ENCODE data around the gene PTK6.
"Not testable (repeated sequence)": the region's sequence is repeated elsewhere in the genome, so short reads cannot be mapped to it uniquely, and the experiment has no call there.

The PTK6 gene

GRCh38 chr20:63564036-63564810, 27.0 kb upstream of the PTK6 start:
- no peak for DNase-seq
- Mint-ChIP-seq H3K4me3 (no peak overlapping the region), H3K36me3 (ENCODE audit: low read depth) (peaks cover 21% of the 10 kb centered on the region), H3K27ac (no peak overlapping the region), H3K27me3 (peaks cover 3% of the 10 kb centered on the region), H3K4me1 (ENCODE audit: low read depth) (peaks cover 24% of the 10 kb centered on the region), H3K9me3 (no peaks in the 10 kb centered on the region)

GRCh38 chr20:63563225-63563935, 26.2 kb upstream of the PTK6 start:
- DNase-seq = no peak
- no peak overlapping the region for H3K4me3 Mint-ChIP-seq
- H3K36me3 Mint-ChIP-seq (ENCODE audit: low read depth) = peaks cover 26% of the 10 kb centered on the region
- H3K27ac Mint-ChIP-seq = no peak overlapping the region
- H3K27me3 Mint-ChIP-seq = no peaks in the 10 kb centered on the region
- no peaks in the 10 kb centered on the region for H3K9me3 Mint-ChIP-seq
- peaks cover 16% of the 10 kb centered on the region for H3K4me1 Mint-ChIP-seq (ENCODE audit: low read depth)

DNA sequence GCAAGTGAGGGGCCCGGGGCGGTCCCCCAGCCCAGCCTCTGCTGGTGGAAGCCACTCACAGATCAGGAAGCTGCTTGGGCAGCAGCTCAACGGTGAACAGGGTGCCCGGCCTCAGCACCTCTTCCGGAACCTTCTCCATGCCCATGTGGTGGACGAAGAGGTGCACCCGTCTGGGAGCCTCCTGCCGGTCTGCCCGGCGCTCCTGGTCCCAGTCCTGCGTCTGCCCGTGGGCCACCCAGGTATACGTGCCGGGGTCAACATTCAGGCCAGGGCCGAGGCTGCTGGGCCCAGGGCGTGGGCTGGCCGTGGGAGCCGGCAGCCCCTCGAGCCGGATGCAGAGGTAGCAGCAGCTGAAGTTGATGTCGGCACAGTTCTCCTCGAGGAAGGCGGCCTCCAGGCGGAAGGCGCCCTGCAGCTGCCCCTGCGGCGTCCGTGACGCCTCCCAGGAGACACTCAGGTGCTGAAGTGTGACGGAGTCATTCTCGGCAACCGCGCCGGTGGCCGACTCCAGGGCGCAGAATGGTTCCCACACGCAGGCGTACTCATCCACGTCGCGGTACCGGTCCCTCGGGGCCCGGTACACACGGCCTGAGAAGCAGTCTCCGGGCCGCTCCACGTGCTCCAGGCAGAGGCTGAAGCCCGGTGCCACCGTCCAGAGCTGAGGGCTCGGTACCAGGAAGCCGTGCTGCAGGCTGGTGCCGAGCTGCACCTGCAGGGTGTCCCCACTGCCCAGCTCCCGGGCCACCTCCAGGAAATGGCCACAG, 25.5 kb upstream of the PTK6 start:
- no peaks in the 10 kb centered on the region for H3K27me3 Mint-ChIP-seq
- peaks cover 8% of the 10 kb centered on the region for H3K4me1 Mint-ChIP-seq (ENCODE audit: low read depth)
- no peak overlapping the region for H3K27ac Mint-ChIP-seq
- H3K4me3 Mint-ChIP-seq = no peak overlapping the region
- H3K9me3 Mint-ChIP-seq = no peaks in the 10 kb centered on the region
- DNase-seq = no peak
- peaks cover 26% of the 10 kb centered on the region for H3K36me3 Mint-ChIP-seq (ENCODE audit: low read depth)

GRCh38 chr20:63561624-63562396, 24.6 kb upstream of the PTK6 start:
- Mint-ChIP-seq H3K27ac (no peak overlapping the region), H3K36me3 (ENCODE audit: low read depth) (peaks cover 20% of the 10 kb centered on the region), H3K9me3 (no peaks in the 10 kb centered on the region), H3K4me3 (no peak overlapping the region), H3K4me1 (ENCODE audit: low read depth) (peaks cover 3% of the 10 kb centered on the region), H3K27me3 (no peaks in the 10 kb centered on the region)
- DNase-seq = no peak

DNA sequence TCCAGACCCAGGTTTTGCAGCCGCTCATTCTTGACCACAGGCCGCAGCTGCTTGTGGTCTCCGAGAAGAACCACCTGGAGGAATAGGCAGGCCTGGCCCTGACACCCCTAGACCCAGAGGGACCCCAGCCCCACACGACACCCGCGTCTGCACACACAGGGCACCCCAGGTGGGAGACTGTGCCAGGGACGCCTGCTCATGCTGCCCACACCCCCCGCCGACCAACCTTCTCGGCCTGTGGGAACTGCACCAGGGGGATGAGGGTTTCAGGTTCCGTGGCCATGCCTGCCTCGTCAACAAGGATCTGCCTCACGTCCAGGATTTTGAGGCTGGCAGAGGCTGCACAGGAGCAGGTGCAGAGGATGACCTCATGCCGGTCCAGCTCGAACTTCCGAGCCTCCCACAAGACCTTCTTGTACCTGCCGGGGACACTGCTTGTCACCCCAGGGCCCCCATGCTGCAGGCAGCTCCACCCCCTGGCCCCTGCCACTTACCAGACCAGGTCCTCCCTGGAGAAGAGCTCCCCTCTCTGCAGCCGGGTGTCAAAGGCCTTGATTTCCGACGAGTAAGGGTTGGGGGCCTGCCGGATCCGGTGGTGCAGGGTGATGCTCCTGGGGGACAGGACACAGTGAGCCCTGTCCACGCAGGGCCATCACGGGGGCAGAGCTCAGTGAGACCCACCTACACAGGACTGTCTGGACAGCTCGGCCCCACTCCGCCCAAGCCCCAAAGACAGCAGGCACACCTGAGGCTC, 23.9 kb upstream of the PTK6 start:
- H3K36me3 Mint-ChIP-seq (ENCODE audit: low read depth) = peaks cover 19% of the 10 kb centered on the region
- no peak for DNase-seq
- H3K9me3 Mint-ChIP-seq = no peaks in the 10 kb centered on the region
- peaks cover 3% of the 10 kb centered on the region for H3K4me1 Mint-ChIP-seq (ENCODE audit: low read depth)
- no peaks in the 10 kb centered on the region for H3K27me3 Mint-ChIP-seq
- no peak overlapping the region for H3K4me3 Mint-ChIP-seq
- no peak overlapping the region for H3K27ac Mint-ChIP-seq

DNA sequence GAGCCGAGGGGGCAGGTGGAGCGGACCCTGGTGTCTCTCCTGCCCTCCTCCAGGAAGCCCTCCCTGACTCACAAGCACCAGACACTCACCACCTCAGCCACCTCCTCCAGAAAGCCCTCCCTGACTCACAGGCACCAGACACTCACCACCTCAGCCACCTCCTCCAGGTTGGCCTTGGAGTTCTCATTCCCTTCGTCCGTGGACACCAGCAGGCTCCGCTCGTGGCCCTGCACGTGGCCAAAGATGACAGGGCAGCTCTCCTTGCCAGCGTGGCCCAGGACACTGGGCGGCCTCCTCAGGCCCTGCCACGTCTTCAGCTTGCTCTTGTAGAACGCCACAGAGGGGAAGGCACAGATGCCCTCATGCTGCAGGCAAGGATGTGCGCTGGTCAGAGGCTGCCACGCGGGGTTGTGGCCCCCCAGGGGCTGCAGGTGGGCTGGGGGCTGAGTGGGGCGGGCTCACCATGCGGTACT, 23.2 kb upstream of the PTK6 start:
- no peaks in the 10 kb centered on the region for H3K9me3 Mint-ChIP-seq
- H3K36me3 Mint-ChIP-seq (ENCODE audit: low read depth) = peaks cover 16% of the 10 kb centered on the region
- no peaks in the 10 kb centered on the region for H3K27me3 Mint-ChIP-seq
- H3K4me3 Mint-ChIP-seq = no peak overlapping the region
- DNase-seq = no peak
- H3K4me1 Mint-ChIP-seq (ENCODE audit: low read depth) = peaks cover 3% of the 10 kb centered on the region
- no peak overlapping the region for H3K27ac Mint-ChIP-seq

DNA sequence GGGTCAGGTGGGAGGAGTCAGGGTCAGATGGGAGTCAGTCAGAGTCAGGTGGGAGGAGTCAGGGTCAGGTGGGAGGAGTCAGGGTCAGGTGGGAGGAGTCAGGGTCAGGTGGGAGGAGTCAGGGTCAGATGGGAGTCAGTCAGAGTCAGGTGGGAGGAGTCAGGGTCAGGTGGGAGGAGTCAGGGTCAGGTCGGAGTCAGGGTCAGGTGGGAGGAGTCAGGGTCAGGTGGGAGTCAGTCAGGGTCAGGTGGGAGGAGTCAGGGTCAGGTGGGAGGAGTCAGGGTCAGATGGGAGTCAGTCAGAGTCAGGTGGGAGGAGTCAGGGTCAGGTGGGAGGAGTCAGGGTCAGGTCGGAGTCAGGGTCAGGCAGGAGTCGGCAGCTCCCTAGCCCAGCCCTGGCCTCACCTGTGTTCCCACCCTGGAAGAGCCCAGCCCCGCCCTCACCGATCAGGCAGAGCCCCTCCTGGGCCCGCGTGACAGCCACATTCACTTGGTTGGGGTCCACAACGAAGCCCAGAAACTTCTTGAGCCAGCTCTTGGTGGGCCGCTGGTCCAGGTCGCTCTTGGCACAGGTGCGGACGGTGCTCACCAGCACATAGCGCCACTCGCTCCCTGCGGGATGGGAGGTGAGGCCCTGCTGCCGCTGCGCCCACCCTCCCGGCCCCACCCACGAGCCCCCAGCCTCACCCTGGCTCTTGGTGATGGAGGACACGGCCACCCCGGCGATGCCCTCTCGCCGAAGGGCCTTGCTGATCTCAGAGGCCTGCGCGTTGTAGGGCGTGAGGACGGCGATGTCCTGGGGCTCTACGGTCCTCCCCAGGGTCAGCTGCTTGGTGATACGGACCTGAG, 22.5 kb upstream of the PTK6 start:
- H3K27me3 Mint-ChIP-seq; H3K4me1 Mint-ChIP-seq (ENCODE audit: low read depth); H3K9me3 Mint-ChIP-seq; H3K4me3 Mint-ChIP-seq; H3K27ac Mint-ChIP-seq; DNase-seq: not testable (repeated sequence)
- H3K36me3 Mint-ChIP-seq (ENCODE audit: low read depth) = peaks cover 16% of the 10 kb centered on the region

- DNase-seq = no peak
- H3K27ac Mint-ChIP-seq = no peak overlapping the region
- no peaks in the 10 kb centered on the region for H3K27me3 Mint-ChIP-seq
- H3K36me3 Mint-ChIP-seq (ENCODE audit: low read depth) = peaks cover 14% of the 10 kb centered on the region
- no peaks in the 10 kb centered on the region for H3K9me3 Mint-ChIP-seq
- no peak overlapping the region for H3K4me3 Mint-ChIP-seq
- H3K4me1 Mint-ChIP-seq (ENCODE audit: low read depth) = peaks cover 4% of the 10 kb centered on the region
These were observed 21.8 kb upstream of the PTK6 start for GRCh38 chr20:63558804-63559484.

GRCh38 chr20:63557481-63557891, 20.3 kb upstream of the PTK6 start:
- H3K4me1 Mint-ChIP-seq (ENCODE audit: low read depth) = peaks cover 12% of the 10 kb centered on the region
- DNase-seq = no peak
- no peaks in the 10 kb centered on the region for H3K9me3 Mint-ChIP-seq
- no peak overlapping the region for H3K27ac Mint-ChIP-seq
- no peaks in the 10 kb centered on the region for H3K27me3 Mint-ChIP-seq
- H3K4me3 Mint-ChIP-seq = no peak overlapping the region
- H3K36me3 Mint-ChIP-seq (ENCODE audit: low read depth) = peaks cover 14% of the 10 kb centered on the region

GRCh38 chr20:63556873-63557478, 19.8 kb upstream of the PTK6 start:
- no peak overlapping the region for H3K27ac Mint-ChIP-seq

GRCh38 chr20:63555661-63556381, 18.6 kb upstream of the PTK6 start:
- Mint-ChIP-seq H3K27me3 (no peaks in the 10 kb centered on the region), H3K27ac (no peak overlapping the region), H3K4me3 (no peak overlapping the region), H3K4me1 (ENCODE audit: low read depth) (peaks cover 15% of the 10 kb centered on the region), H3K36me3 (ENCODE audit: low read depth) (peaks cover 11% of the 10 kb centered on the region), H3K9me3 (no peaks in the 10 kb centered on the region)
- DNase-seq = no peak

More at GRCh38 chr20:63556873-63557478, 19.8 kb upstream of the PTK6 start:
- H3K9me3 Mint-ChIP-seq = no peaks in the 10 kb centered on the region
- H3K36me3 Mint-ChIP-seq (ENCODE audit: low read depth) = peaks cover 14% of the 10 kb centered on the region
- H3K4me1 Mint-ChIP-seq (ENCODE audit: low read depth) = peaks cover 15% of the 10 kb centered on the region
- DNase-seq = no peak
- no peaks in the 10 kb centered on the region for H3K27me3 Mint-ChIP-seq
- H3K4me3 Mint-ChIP-seq = no peak overlapping the region

Data from activated T-cell treated with anti-CD3 and anti-CD28 coated beads, Interleukin-2, amount 50 U/mL, for 24 hours (primary cell).